CD4-positive, alpha-beta T cell treated with Interleukin-21 for 1 hour (primary cell): Measurements from ENCODE around the gene KRTAP23-1.

Experiments
- DNase-seq: peaks from one replicate; pipeline ENCODE4 v3.0.0-alpha.2; 2020

KRTAP23-1 gene

GRCh38 chr21:30348506-30348905, at the start of gene KRTAP23-1:
TSS of gene KRTAP23-1 (minus strand) at chr21:30348606. CDS start at chr21:30348606, 0 bp downstream.
- no peak for DNase-seq

GRCh38 chr21:30395731-30396130, 47.3 kb upstream of the KRTAP23-1 start, which contains the start of gene KRTAP13-1:
TSS of gene KRTAP13-1 (plus strand) at chr21:30396031. CDS start at chr21:30396087, 56 bp downstream.
- DNase-seq = no peak

GRCh38 chr21:30391492-30392025, 43.2 kb upstream of the KRTAP23-1 start:
- no peak for DNase-seq

- no peak for DNase-seq
Measured at GRCh38 chr21:30382201-30382600, 33.8 kb upstream of the KRTAP23-1 start.

GRCh38 chr21:30372139-30372770, 23.8 kb upstream of the KRTAP23-1 start, which contains the start of gene KRTAP13-2:
TSS of gene KRTAP13-2 (minus strand) at chr21:30372271. CDS start at chr21:30372213, 58 bp downstream.
- no peak for DNase-seq

- no peak for DNase-seq
Measured at GRCh38 chr21:30355906-30356305, 7.5 kb upstream of the KRTAP23-1 start.

- DNase-seq = no peak
Measured at GRCh38 chr21:30354308-30355005, 6.1 kb upstream of the KRTAP23-1 start.

GRCh38 chr21:30351534-30351933, 3.1 kb upstream of the KRTAP23-1 start:
- no peak for DNase-seq

GRCh38 chr21:30349572-30349971, 1.2 kb upstream of the KRTAP23-1 start:
- DNase-seq = no peak

GRCh38 chr21:30345014-30345413, 3.4 kb downstream of the KRTAP23-1 start:
- no peak for DNase-seq

GRCh38 chr21:30340714-30341573, 7.5 kb downstream of the KRTAP23-1 start:
- peak; percentile 27 for DNase-seq

- no peak for DNase-seq
Measured at GRCh38 chr21:30338717-30339116, 9.7 kb downstream of the KRTAP23-1 start.

- DNase-seq = no peak
Measured at GRCh38 chr21:30337772-30338171, 10.6 kb downstream of the KRTAP23-1 start.

GRCh38 chr21:30337276-30337744, 11.1 kb downstream of the KRTAP23-1 start, which contains the start of gene KRTAP27-1:
TSS of gene KRTAP27-1 (minus strand) at chr21:30337694. CDS start at chr21:30337668, 26 bp downstream.
- DNase-seq = no peak

GRCh38 chr21:30336596-30336995, 11.8 kb downstream of the KRTAP23-1 start:
- no peak for DNase-seq

GRCh38 chr21:30333736-30334135, 14.7 kb downstream of the KRTAP23-1 start:
- no peak for DNase-seq

- DNase-seq = no peak
Measured at GRCh38 chr21:30332681-30333080, 15.7 kb downstream of the KRTAP23-1 start.

- no peak for DNase-seq
Measured at GRCh38 chr21:30329203-30329875, 19.1 kb downstream of the KRTAP23-1 start.

- DNase-seq = no peak
Measured at GRCh38 chr21:30326390-30326789, 22.0 kb downstream of the KRTAP23-1 start.

GRCh38 chr21:30320215-30320614, 28.2 kb downstream of the KRTAP23-1 start, which contains the start of gene KRTAP26-1:
TSS of gene KRTAP26-1 (minus strand) at chr21:30320315. CDS start at chr21:30320035, 280 bp downstream.
- DNase-seq = no peak

GRCh38 chr21:30315701-30316100, 32.7 kb downstream of the KRTAP23-1 start:
- no peak for DNase-seq

- DNase-seq = no peak
Measured at GRCh38 chr21:30306884-30307283, 41.5 kb downstream of the KRTAP23-1 start.
